GM19239 (cell line): ENCODE results near the gene SAMD14.

ENCODE experiments used
- DNase-seq: peaks from one replicate; pipeline ENCODE4 v3.0.0; 2011; ENCODE audit warnings: low spot score; ENCODE audit not compliant: insufficient read length
- FAIRE-seq: peaks from 2 replicates; lab custom pipeline; 2011; peaks lifted over from hg19 to GRCh38; lab: Jason Lieb, UNC

The SAMD14 gene

DNA sequence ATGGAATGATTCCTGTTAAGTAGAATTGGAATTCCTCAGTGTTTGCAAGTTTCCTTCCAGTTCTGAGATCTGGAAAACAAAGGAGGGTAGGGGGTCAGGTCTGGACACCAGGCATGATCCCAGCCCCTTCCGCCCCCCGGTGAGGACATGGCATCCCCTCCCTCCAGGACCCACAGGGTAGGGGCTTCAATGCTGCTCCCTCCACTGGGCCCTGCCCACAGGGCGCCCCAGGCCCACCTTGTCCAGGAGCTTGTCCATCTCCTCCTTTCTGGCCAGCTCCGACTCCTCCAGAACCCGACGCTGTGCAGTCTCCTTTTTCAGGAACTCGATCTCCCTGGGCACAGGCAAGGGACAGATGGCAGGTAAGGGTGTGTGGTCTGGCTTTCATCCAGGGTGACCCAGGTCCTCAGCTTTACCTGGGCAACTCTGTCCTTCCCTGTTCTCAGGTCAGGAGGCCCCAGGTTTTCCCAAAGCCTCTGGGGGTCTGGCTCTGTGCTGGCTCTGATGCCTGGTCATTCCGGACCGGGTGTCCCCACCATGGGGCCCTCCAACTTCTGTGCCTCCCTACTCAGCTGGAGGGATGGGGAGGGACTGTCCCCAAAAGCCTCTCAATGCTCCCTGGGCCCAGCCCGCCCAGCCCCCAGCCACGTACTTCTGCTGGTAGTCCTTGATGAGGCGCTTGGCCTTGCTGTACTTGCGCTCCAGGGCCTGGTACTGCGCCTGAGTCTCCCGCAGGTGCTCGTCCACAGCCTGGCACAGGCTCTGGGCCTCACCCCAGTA, 5.5 kb upstream of the SAMD14 start:
- DNase-seq (no peak), FAIRE-seq (no peak)

GRCh38 chr17:50134206-50135110, 4.5 kb upstream of the SAMD14 start:
- no peak for FAIRE-seq
- no peak for DNase-seq

DNA sequence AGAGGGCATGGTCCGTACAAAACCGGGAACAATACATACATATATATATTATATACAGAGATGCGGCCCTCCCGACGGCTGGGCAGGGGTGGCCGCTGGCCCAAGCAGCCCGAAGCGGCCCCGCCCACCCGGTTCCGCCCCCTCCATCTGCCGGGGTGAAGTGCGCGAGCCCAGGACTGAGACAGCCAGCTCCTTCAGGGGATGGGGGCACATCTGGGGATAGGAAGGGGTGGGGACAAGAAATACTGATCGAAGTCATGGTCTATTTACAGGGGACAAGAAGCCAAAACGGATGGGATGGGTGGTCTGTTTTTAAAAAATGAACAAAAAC, 3.8 kb upstream of the SAMD14 start:
- DNase-seq (no peak), FAIRE-seq (no peak)

DNA sequence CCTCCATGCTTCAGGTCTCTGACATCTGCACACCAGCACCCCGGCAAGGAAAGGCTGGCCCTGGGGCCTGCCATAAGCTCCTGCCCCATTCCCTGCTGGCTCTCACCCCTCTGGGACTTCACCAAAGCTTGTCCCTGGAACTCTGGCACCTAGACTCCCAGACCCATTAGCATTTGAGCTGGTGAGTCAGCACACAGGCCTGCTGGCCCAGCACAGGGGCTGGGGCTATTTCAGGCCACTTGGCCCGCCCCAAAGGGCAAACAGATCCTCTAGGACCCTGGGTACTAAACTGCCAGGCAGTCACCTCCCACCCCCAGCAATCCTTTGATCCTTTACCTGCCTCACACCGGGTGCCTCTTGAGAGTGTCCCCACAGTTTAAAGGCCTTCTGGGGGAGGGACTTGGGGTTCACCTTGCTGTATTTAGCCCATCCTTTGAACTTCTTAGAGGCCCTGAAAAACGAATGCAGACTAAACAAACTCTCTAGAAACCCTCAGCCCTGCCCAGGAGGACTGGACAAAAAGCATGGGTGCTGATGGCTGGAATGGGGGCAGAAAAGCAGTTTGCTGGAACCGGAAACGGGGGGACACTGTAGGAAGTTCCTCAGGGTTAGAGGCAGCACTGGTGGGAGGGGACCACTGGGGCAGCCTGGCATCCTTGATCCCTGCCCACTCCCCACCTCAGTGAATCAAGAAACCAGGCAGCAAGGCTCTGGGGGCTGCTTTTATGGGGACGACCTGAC, 3.2 kb upstream of the SAMD14 start:
- DNase-seq (no peak), FAIRE-seq (no peak)

- FAIRE-seq, result no peak
- no peak for DNase-seq
Observed at GRCh38 chr17:50132104-50132794, 2.3 kb upstream of the SAMD14 start.

- FAIRE-seq, result no peak
- DNase-seq, result no peak
Observed at GRCh38 chr17:50130559-50131305, 772 bp upstream of the SAMD14 start.

- DNase-seq, result no peak
Observed at GRCh38 chr17:50129353-50129727, 620 bp downstream of the SAMD14 start.

GRCh38 chr17:50128441-50129352, 1.3 kb downstream of the SAMD14 start:
- FAIRE-seq (no peak), DNase-seq (no peak)

More at GRCh38 chr17:50129353-50129727, 620 bp downstream of the SAMD14 start:
- no peak for FAIRE-seq

- DNase-seq (no peak), FAIRE-seq (no peak)
Observed at GRCh38 chr17:50127697-50128361, 2.1 kb downstream of the SAMD14 start.

DNA sequence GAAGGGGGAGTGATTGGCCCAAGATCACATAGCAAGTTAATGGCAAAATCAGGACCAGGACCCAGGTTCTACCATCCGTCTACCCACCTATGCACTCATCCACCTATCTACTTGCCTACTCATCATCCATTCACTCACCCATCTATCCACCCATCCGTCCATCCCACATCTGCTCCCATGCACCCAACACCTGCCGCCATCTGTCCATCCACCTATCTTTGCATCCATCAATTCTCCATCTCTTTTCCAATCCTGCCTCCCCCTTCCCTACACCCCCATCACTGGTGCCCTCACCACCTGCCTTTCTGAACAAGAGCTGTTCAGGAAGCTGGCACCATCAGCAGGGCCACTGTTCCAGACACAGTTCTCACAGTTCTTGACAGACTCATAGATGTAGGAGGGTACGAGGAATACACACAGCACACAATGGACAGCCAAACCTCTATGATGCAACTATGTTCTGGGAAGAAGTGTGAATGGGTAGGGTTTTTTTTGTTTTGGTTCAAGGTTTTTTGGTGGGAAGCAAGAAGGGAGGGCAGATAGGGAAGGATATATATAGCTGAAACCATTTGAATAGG, 4.5 kb downstream of the SAMD14 start:
- DNase-seq (no peak), FAIRE-seq (no peak)

- no peak for DNase-seq
- FAIRE-seq, result no peak
Observed at GRCh38 chr17:50123649-50124349, 6.2 kb downstream of the SAMD14 start.

DNA sequence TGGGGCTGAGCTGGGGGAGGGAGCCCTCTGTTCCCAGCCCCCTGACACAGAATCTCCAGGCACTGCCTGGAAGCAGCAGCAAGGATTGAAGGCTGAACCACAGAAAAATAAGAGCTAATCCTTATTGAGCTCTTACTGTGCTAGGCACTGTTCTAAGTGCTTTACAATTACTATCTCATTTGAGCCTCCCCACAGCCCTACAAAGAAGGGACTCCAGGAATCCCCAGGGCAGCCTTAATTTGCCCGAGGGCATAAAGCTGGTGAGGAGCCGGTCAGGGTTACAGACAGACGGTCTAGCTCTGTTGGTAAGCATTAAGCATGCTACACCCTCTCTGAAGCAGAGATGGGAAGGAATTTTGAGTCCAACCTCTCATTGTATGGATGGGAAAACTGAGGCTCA, 7.0 kb downstream of the SAMD14 start:
- no peak for FAIRE-seq

GRCh38 chr17:50120475-50121253, 9.3 kb downstream of the SAMD14 start:
- FAIRE-seq (no peak), DNase-seq (no peak)

More for the DNA sequence above, 7.0 kb downstream of the SAMD14 start:
- no peak for DNase-seq

DNA sequence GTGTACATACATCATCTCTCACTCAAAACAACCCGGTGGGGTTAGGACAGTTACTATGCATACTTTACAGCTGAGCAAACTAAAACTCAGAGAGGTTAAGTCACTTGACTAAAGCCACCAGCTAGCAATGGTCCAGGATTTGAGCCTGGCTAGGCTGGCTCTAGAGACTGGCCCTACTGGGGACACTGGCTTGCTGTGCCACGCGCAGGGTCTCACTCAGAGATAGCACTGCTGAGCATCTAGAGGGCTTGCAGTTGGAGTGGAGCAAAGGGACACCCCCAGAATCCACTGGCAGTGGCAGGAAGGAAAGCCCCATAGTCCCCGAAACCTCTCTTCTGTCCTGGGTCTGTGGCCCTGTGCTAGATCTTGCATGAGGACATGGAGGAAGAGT, 11.1 kb downstream of the SAMD14 start:
- FAIRE-seq (no peak), DNase-seq (no peak)

- FAIRE-seq (no peak), DNase-seq (no peak)
Observed at GRCh38 chr17:50118076-50118827, 11.7 kb downstream of the SAMD14 start.
